Smooth muscle cell (in vitro differentiated cells): ENCODE data around the gene ZBTB32. TPM values are rescaled to one million over a fixed set of nuclear protein-coding genes. Genes with fewer than 3 reads are reported as not detected.

ENCODE experiments used
- DNase-seq: peaks from one replicate; lab custom pipeline; 2025; ENCODE audit not compliant: unreplicated experiment; lab: John Stamatoyannopoulos, UW
- H2AFZ ChIP-seq: fragments of 200-600 bp; sonication (generic); 2 replicates; pipeline ENCODE4 v1.6.0; 2016; ENCODE audit warnings: antibody characterized with exemption, low read depth, mild to moderate bottlenecking
- H3F3A ChIP-seq: fragments of 200-600 bp; sonication (generic); 2 replicates; pipeline ENCODE4 v1.6.0; 2017; ENCODE audit warnings: antibody characterized with exemption, low read depth
- H3K27ac ChIP-seq: fragments of 200-600 bp; sonication (generic); 2 replicates; pipeline ENCODE4 v1.5.1; 2016; ENCODE audit warnings: low read depth, mild to moderate bottlenecking
- H3K27me3 ChIP-seq: fragments of 200-600 bp; sonication (generic); 2 replicates; pipeline ENCODE4 v1.6.1; 2016; ENCODE audit warnings: low read depth, mild to moderate bottlenecking
- H3K36me3 ChIP-seq: fragments of 200-600 bp; sonication (generic); 2 replicates; pipeline ENCODE4 v1.5.1; 2016; ENCODE audit warnings: low read depth
- H3K4me1 ChIP-seq: fragments of 200-600 bp; sonication (generic); 2 replicates; pipeline ENCODE4 v1.5.1; 2016; ENCODE audit warnings: low read depth
- H3K4me2 ChIP-seq: fragments of 200-600 bp; sonication (generic); 2 replicates; pipeline ENCODE4 v1.6.0; 2016; ENCODE audit warnings: mild to moderate bottlenecking
- H3K4me3 ChIP-seq: fragments of 200-600 bp; sonication (generic); 2 replicates; pipeline ENCODE4 v1.5.1; 2016; ENCODE audit warnings: mild to moderate bottlenecking
- H3K79me2 ChIP-seq: fragments of 200-600 bp; sonication (generic); 2 replicates; pipeline ENCODE4 v1.6.0; 2016; ENCODE audit warnings: low read depth, mild to moderate bottlenecking
- H3K9ac ChIP-seq: fragments of 200-600 bp; sonication (generic); 2 replicates; pipeline ENCODE4 v1.6.0; 2016; ENCODE audit warnings: low read depth
- H3K9me3 ChIP-seq: fragments of 200-600 bp; sonication (generic); replicated peaks from 2 replicates; pipeline ENCODE4 v1.5.1; 2016; ENCODE audit warnings: low read depth
- H4K20me1 ChIP-seq: fragments of 200-600 bp; sonication (generic); 2 replicates; pipeline ENCODE4 v1.6.0; 2016; ENCODE audit warnings: low read depth
- CTCF ChIP-seq: fragments of 200-600 bp; sonication (generic); IDR thresholded peaks from 2 replicates; pipeline ENCODE4 v1.5.1; 2017; ENCODE audit warnings: borderline replicate concordance, mild to moderate bottlenecking, antibody characterized with exemption; ENCODE audit not compliant: insufficient read depth, poor library complexity, severe bottlenecking
- WGBS: methylation state at CpG from one replicate; pipeline ENCODE4 v1.1.7; 2016; ENCODE audit warnings: low lambda C conversion rate; 5-methylcytosine and 5-hydroxymethylcytosine counted together
- polyA plus RNA-seq: library from polyadenylated mRNA; unstranded; fragments of >200 nt; fragmentation: Nextera tagmentation; extraction: Ambion mirVana; gene quantifications from 2 replicates; pipeline ENCODE4 v1.2.1, GENCODE V29; 2016
- total RNA-seq: library from RNA; depleted of rRNA; stranded (reverse); fragments of >200 nt; gene quantifications from 2 replicates; pipeline ENCODE4 v1.2.3, GENCODE V29; 2014

Gene ZBTB32
- total and polyA plus RNA-seq, 2 experiments from 2014 or later: 1.3 TPM; not detected in 1

GRCh38 chr19:35724560-35724959 is 20.2 kb downstream of the ZBTB32 start:
- no peaks in the 10 kb centered on the region for H3K4me1 ChIP-seq
- no peaks in the 10 kb centered on the region for H3F3A ChIP-seq
- WGBS: 98% methylated on average over 11 of the region's 12 CpGs
- DNase-seq: no peak
- no peak overlapping the region for H3K27ac ChIP-seq
- no peak overlapping the region for H3K4me3 ChIP-seq
- no peak for TF ChIP-seq CTCF
- H3K79me2 ChIP-seq: peaks cover 25% of the 10 kb centered on the region
- H2AFZ ChIP-seq: no peak overlapping the region
- no peak overlapping the region for H3K4me2 ChIP-seq
- H3K9me3 ChIP-seq: no peaks in the 10 kb centered on the region
- H3K9ac ChIP-seq: no peak overlapping the region
- no peaks in the 10 kb centered on the region for H3K27me3 ChIP-seq
- H3K36me3 ChIP-seq: peaks cover 6% of the 10 kb centered on the region
- H4K20me1 ChIP-seq: peaks cover 16% of the 10 kb centered on the region

GRCh38 chr19:35725216-35725861 is 21.0 kb downstream of the ZBTB32 start:
- H3K36me3 ChIP-seq: peaks cover 6% of the 10 kb centered on the region
- no peak overlapping the region for H3K9ac ChIP-seq
- no peaks in the 10 kb centered on the region for H3F3A ChIP-seq
- peaks cover 17% of the 10 kb centered on the region for H3K79me2 ChIP-seq
- H2AFZ ChIP-seq: no peak overlapping the region
- 97% methylated on average over 23 of the region's 23 CpGs for WGBS
- no peak for TF ChIP-seq CTCF
- H4K20me1 ChIP-seq: peaks cover 8% of the 10 kb centered on the region
- H3K4me3 ChIP-seq: no peak overlapping the region
- H3K9me3 ChIP-seq: no peaks in the 10 kb centered on the region
- no peaks in the 10 kb centered on the region for H3K4me1 ChIP-seq
- H3K4me2 ChIP-seq: no peak overlapping the region
- H3K27ac ChIP-seq: no peak overlapping the region
- no peak for DNase-seq
- H3K27me3 ChIP-seq: no peaks in the 10 kb centered on the region

- WGBS: 97% methylated on average over 25 of the region's 25 CpGs
- Histone ChIP-seq H4K20me1 (peaks cover 12% of the 10 kb centered on the region), H2AFZ (no peak overlapping the region), H3K79me2 (peaks cover 4% of the 10 kb centered on the region), H3K4me3 (no peak overlapping the region), H3K27me3 (no peaks in the 10 kb centered on the region), H3K9ac (no peak overlapping the region), H3K9me3 (no peaks in the 10 kb centered on the region), H3K4me2 (no peak overlapping the region), H3F3A (no peaks in the 10 kb centered on the region), H3K36me3 (peaks cover 6% of the 10 kb centered on the region), H3K4me1 (no peaks in the 10 kb centered on the region), H3K27ac (no peak overlapping the region)
- DNase-seq: no peak
- TF ChIP-seq CTCF: no peak
These were observed 22.9 kb downstream of the ZBTB32 start for GRCh38 chr19:35727053-35727955.
